Glutamatergic neuron (in vitro differentiated cells): Measurements from ENCODE around the gene EML5. TPM values are rescaled to one million over a fixed set of nuclear protein-coding genes. Genes with fewer than 3 reads are reported as not detected.

ENCODE experiments used
- DNase-seq: peaks from one replicate; pipeline ENCODE4 v3.0.0; 2022
- H3K27ac Mint-ChIP-seq: one replicate; pipeline ENCODE4 v1.8.0; 2020; ENCODE audit warnings: mild to moderate bottlenecking, mixed read lengths, inconsistent platforms; ENCODE audit not compliant: unreplicated experiment
- H3K27me3 Mint-ChIP-seq: one replicate; pipeline ENCODE4 v1.8.0; 2020; ENCODE audit warnings: mild to moderate bottlenecking, moderate library complexity, mixed read lengths, inconsistent platforms; ENCODE audit not compliant: unreplicated experiment
- H3K36me3 Mint-ChIP-seq: one replicate; pipeline ENCODE4 v1.8.0; 2020; ENCODE audit warnings: mild to moderate bottlenecking, mixed read lengths, inconsistent platforms; ENCODE audit not compliant: unreplicated experiment
- H3K4me1 Mint-ChIP-seq: one replicate; pipeline ENCODE4 v1.8.0; 2020; ENCODE audit warnings: mild to moderate bottlenecking, low read depth, mixed read lengths, inconsistent platforms; ENCODE audit not compliant: unreplicated experiment
- H3K4me3 Mint-ChIP-seq: one replicate; pipeline ENCODE4 v1.8.0; 2020; ENCODE audit warnings: mild to moderate bottlenecking, mixed read lengths, inconsistent platforms; ENCODE audit not compliant: unreplicated experiment
- H3K9me3 Mint-ChIP-seq: one replicate; pipeline ENCODE4 v1.8.0; 2020; ENCODE audit warnings: mild to moderate bottlenecking, moderate library complexity, mixed read lengths, inconsistent platforms; ENCODE audit not compliant: unreplicated experiment
- CTCF ChIP-seq: fragments of 200-600 bp; sonication (generic); IDR thresholded peaks from one replicate; pipeline ENCODE4 v1.5.0; 2021; ENCODE audit not compliant: partially characterized antibody, unreplicated experiment
- total RNA-seq: library from RNA; stranded (reverse); fragmentation: NEBNext Ultra II Directional; extraction: Animal tissue kit (Norgen Biotek cat#: 25700); gene quantifications from one replicate; pipeline ENCODE4 v1.2.1, GENCODE V29; 2021; ENCODE audit not compliant: unreplicated experiment

EML5 gene
- total RNA-seq, 1 donor from 2014 or later, result 2.1 TPM

GRCh38 chr14:88710709-88711108 is 82.0 kb downstream of the EML5 start:
- TF ChIP-seq CTCF, result no peak
- Mint-ChIP-seq H3K4me1 (no peaks in the 10 kb centered on the region), H3K9me3 (no peaks in the 10 kb centered on the region), H3K27ac (no peak overlapping the region), H3K36me3 (no peaks in the 10 kb centered on the region), H3K27me3 (no peaks in the 10 kb centered on the region), H3K4me3 (no peak overlapping the region)
- DNase-seq, result no peak

- Mint-ChIP-seq H3K4me1 (no peaks in the 10 kb centered on the region), H3K27ac (no peak overlapping the region), H3K36me3 (no peaks in the 10 kb centered on the region), H3K4me3 (no peak overlapping the region), H3K9me3 (no peaks in the 10 kb centered on the region), H3K27me3 (no peaks in the 10 kb centered on the region)
- no peak for TF ChIP-seq CTCF
- no peak for DNase-seq
Measured at GRCh38 chr14:88707088-88707487, 85.7 kb downstream of the EML5 start.

GRCh38 chr14:88706425-88706824 is 86.3 kb downstream of the EML5 start:
- H3K9me3 Mint-ChIP-seq, result no peaks in the 10 kb centered on the region
- DNase-seq, result no peak
- H3K4me1 Mint-ChIP-seq, result no peaks in the 10 kb centered on the region
- no peak overlapping the region for H3K27ac Mint-ChIP-seq
- H3K4me3 Mint-ChIP-seq, result no peak overlapping the region
- no peak for TF ChIP-seq CTCF
- no peaks in the 10 kb centered on the region for H3K27me3 Mint-ChIP-seq
- H3K36me3 Mint-ChIP-seq, result no peaks in the 10 kb centered on the region

- Mint-ChIP-seq H3K27me3 (no peaks in the 10 kb centered on the region), H3K36me3 (no peaks in the 10 kb centered on the region), H3K4me1 (no peaks in the 10 kb centered on the region), H3K27ac (no peak overlapping the region), H3K4me3 (no peak overlapping the region), H3K9me3 (no peaks in the 10 kb centered on the region)
- TF ChIP-seq CTCF, result no peak
- DNase-seq, result no peak
Measured at GRCh38 chr14:88698651-88699050, 94.1 kb downstream of the EML5 start.

- H3K27me3 Mint-ChIP-seq, result no peaks in the 10 kb centered on the region
- H3K27ac Mint-ChIP-seq, result no peak overlapping the region
- H3K4me3 Mint-ChIP-seq, result no peak overlapping the region
- no peaks in the 10 kb centered on the region for H3K4me1 Mint-ChIP-seq
- H3K9me3 Mint-ChIP-seq, result no peaks in the 10 kb centered on the region
- no peak for TF ChIP-seq CTCF
- DNase-seq, result no peak
- H3K36me3 Mint-ChIP-seq, result no peaks in the 10 kb centered on the region
Measured at GRCh38 chr14:88695870-88696269, 96.9 kb downstream of the EML5 start.
